Activated CD8-positive, alpha-beta T cell treated with anti-CD3 and anti-CD28 coated beads, Interleukin-2, amount 10 ng/mL, durations not matched to agents 7 days and 5 days (primary cell): Measurements from ENCODE around the gene HDHD3. TPM values are rescaled to one million over a fixed set of nuclear protein-coding genes. Genes with fewer than 3 reads are reported as not detected.

Experiments
- ATAC-seq: fragments of 150-1000 bp; cut with Tn5 transposase; one replicate; pipeline ENCODE4 v1.10.0; 2021; ENCODE audit warnings: moderate library complexity
- CTCF ChIA-PET: fragments of 350-600 bp; sonication (Branson Sonifier 250); formaldehyde crosslinking; loops from one replicate; lab custom pipeline; 2021; ENCODE audit warnings: antibody characterized with exemption; lab: Charles Lee
- POLR2A ChIA-PET: fragments of 350-600 bp; sonication (Branson Sonifier 250); formaldehyde crosslinking; loops from one replicate; lab custom pipeline; 2021; ENCODE audit warnings: antibody characterized with exemption; lab: Charles Lee
- DNase-seq: peaks from one replicate; pipeline ENCODE4 v3.0.0-alpha.2; 2020
- H3K27ac Mint-ChIP-seq: one replicate; pipeline ENCODE4 v1.8.0; 2021; ENCODE audit warnings: mild to moderate bottlenecking, mixed read lengths
- H3K27me3 Mint-ChIP-seq: one replicate; pipeline ENCODE4 v1.8.0; 2021; ENCODE audit warnings: low read depth, mixed read lengths
- H3K36me3 Mint-ChIP-seq: one replicate; pipeline ENCODE4 v1.8.0; 2021; ENCODE audit warnings: low read depth, mixed read lengths
- H3K4me1 Mint-ChIP-seq: one replicate; pipeline ENCODE4 v1.8.0; 2021; ENCODE audit warnings: low read depth, mixed read lengths
- H3K4me3 Mint-ChIP-seq: one replicate; pipeline ENCODE4 v1.8.0; 2021; ENCODE audit warnings: mild to moderate bottlenecking, mixed read lengths
- H3K9me3 Mint-ChIP-seq: one replicate; pipeline ENCODE4 v1.8.0; 2022; ENCODE audit warnings: mixed read lengths; ENCODE audit not compliant: insufficient read depth
- total RNA-seq, 2 experiments: library from RNA; stranded (reverse); gene quantifications; one replicate each; pipeline ENCODE4 v1.2.3, GENCODE V29; 2021

Gene HDHD3
- total RNA-seq, 2 experiments from 2014 or later, result 14.0 to 15.3 TPM

DNA sequence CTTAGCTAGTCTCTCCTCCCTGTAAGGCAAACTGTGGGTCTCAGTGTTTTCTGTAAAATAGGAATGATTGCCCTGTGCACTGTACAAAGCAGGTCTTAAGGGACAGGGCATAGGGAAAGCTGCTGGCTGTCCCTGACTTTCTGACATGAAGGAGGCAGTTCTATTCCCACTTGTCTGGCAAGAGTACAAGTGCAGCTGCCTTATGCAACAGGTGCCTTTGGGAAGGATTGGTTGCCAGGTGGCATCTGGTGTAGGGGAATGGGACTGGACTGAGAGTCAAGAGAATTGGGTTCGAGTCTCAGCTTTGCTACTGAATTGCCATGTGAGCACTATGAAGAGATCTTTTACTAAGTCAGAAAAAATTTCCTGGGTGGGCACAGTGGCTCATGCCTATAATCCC is 17.4 kb downstream of the HDHD3 start:
- Mint-ChIP-seq H3K27me3 (no peaks in the 10 kb centered on the region), H3K9me3 (no peaks in the 10 kb centered on the region), H3K4me3 (no peak overlapping the region), H3K27ac (no peak overlapping the region), H3K36me3 (no peaks in the 10 kb centered on the region), H3K4me1 (no peaks in the 10 kb centered on the region)
- CTCF ChIA-PET, result interaction anchor here (0.9 kb wide), 1 partner anchor 10 kb away, joined by 3 read pairs; the partner anchor contains the start of gene BSPRY
- POLR2A ChIA-PET, result no interaction called here
- DNase-seq (no peak), ATAC-seq (no peak)

DNA sequence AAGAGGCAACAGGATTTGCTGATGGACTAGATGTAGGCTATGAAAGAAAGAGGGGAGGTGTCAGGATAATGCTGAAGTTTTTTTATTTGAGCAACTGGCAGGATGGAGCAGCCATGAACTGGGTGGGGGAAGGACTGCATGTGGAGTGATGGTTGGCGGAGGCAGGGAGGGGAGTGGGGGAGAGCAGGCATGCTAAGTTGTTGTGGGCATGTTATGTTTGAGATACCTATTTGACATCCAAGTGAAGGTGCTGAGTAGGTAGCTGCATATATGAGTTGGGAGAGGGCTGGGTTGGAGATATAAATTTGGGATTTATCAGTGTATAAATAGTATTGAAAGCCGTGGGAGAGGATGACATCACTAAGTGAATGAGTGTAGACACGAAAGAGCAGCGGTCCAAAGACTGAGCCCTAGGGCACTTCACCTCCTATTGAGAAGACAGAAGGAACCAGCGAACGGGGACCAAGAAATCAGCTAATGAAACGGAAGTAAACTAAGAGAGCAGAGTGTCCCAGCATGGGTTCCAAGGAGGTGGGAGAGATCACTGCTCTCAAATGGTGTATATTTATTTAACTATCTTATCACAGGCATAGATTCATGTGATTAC is 20.0 kb downstream of the HDHD3 start:
- ATAC-seq (no peak), DNase-seq (no peak)
- H3K4me1 Mint-ChIP-seq, result peaks cover 2% of the 10 kb centered on the region
- H3K36me3 Mint-ChIP-seq, result no peaks in the 10 kb centered on the region
- no peak overlapping the region for H3K27ac Mint-ChIP-seq
- no peaks in the 10 kb centered on the region for H3K9me3 Mint-ChIP-seq
- CTCF ChIA-PET, result interaction anchor here (1.2 to 1.4 kb wide), 2 partner anchors 9 to 44 kb away, joined by 4 read pairs; partner anchors contain the start of gene ALAD
- POLR2A ChIA-PET, result no interaction called here
- H3K4me3 Mint-ChIP-seq, result no peak overlapping the region
- H3K27me3 Mint-ChIP-seq, result no peaks in the 10 kb centered on the region

- Mint-ChIP-seq H3K9me3 (no peaks in the 10 kb centered on the region), H3K4me3 (no peak overlapping the region), H3K27ac (no peak overlapping the region), H3K36me3 (no peaks in the 10 kb centered on the region), H3K27me3 (no peaks in the 10 kb centered on the region), H3K4me1 (peaks cover 16% of the 10 kb centered on the region)
- ATAC-seq, result no peak
- DNase-seq, result no peak
- ChIA-PET POLR2A (no interaction called here), CTCF (interaction anchor here (0.7 kb wide), 1 partner anchor 43 kb away, joined by 3 read pairs; no protein-coding TSS in a partner anchor)
Measured at GRCh38 chr9:113355040-113355596, 21.7 kb downstream of the HDHD3 start.

DNA sequence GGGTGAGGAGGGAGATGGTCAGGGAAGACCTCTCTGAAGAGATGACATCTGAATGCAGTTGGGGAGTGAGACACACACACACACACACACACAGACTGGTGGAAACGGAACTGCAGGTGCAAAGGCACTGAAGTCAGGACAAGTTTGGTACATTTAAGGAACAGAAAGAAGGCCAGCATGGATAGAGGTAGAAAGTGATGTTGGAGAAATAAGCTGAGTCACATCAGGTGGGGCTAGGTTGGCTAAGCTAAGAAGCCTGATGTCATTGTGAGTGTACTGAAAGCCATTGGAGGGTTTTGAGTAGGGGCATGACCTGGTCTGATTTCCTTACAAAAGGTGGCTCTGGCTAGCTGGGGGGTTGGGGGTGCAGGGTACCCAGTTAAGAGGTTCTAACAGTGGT is 24.4 kb downstream of the HDHD3 start:
- ATAC-seq (no peak), DNase-seq (no peak)
- H3K9me3 Mint-ChIP-seq, result no peaks in the 10 kb centered on the region
- ChIA-PET CTCF (interaction anchor here (2.8 kb wide), 1 partner anchor 49 kb away, joined by 15 read pairs; the partner anchor contains the start of gene ALAD), POLR2A (no interaction called here)
- no peak overlapping the region for H3K4me3 Mint-ChIP-seq
- H3K4me1 Mint-ChIP-seq, result peaks cover 26% of the 10 kb centered on the region
- H3K36me3 Mint-ChIP-seq, result no peaks in the 10 kb centered on the region
- no peak overlapping the region for H3K27ac Mint-ChIP-seq
- no peaks in the 10 kb centered on the region for H3K27me3 Mint-ChIP-seq

GRCh38 chr9:113352006-113352405 is 24.8 kb downstream of the HDHD3 start:
- H3K27me3 Mint-ChIP-seq, result no peaks in the 10 kb centered on the region
- no peaks in the 10 kb centered on the region for H3K9me3 Mint-ChIP-seq
- ChIA-PET POLR2A (no interaction called here), CTCF (interaction anchor here (1.0 to 3.7 kb wide), 4 partner anchors 12 to 77 kb away, joined by 3 to 16 read pairs (median 14); partner anchors contain the start of genes ALAD, CDC26, PRPF4 and WDR31)
- DNase-seq, result no peak
- no peak for ATAC-seq
- H3K4me3 Mint-ChIP-seq, result no peak overlapping the region
- H3K36me3 Mint-ChIP-seq, result no peaks in the 10 kb centered on the region
- H3K27ac Mint-ChIP-seq, result no peak overlapping the region
- H3K4me1 Mint-ChIP-seq, result peaks cover 26% of the 10 kb centered on the region

DNA sequence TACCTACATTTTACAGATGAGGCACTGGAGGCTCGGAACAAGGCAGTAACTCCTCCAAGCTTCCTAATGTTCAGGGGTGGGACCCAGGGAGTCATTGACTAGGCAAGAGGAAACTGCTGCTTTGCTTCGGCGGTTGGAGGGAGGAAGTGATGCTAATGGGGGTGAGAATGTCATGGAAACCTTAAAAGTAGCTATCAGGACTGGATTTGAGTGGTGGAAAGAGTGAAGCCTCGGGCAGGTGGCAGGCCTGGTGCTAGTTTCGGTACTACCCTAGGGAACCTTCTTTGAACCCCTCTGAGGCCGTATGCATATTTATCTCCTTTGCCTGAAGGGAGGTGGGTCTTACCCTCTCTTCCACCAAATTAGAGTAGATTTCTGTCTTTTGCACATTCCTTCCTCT is 25.8 kb downstream of the HDHD3 start:
- DNase-seq, result peak; percentile 64
- ChIA-PET CTCF (interaction anchor here (0.7 to 3.7 kb wide), 7 partner anchors 9 to 241 kb away, joined by 3 to 16 read pairs (median 5); partner anchors contain the start of genes ALAD, CDC26, PRPF4 and WDR31), POLR2A (interaction anchor here (0.6 to 2.3 kb wide), 6 partner anchors 10 to 76 kb away, joined by 3 to 14 read pairs (median 8); partner anchors contain the start of genes ALAD, C9orf43, CDC26 and HDHD3)
- Mint-ChIP-seq H3K27me3 (no peaks in the 10 kb centered on the region), H3K4me1 (peaks cover 26% of the 10 kb centered on the region), H3K9me3 (no peaks in the 10 kb centered on the region), H3K36me3 (no peaks in the 10 kb centered on the region), H3K27ac (peak overlapping the region; percentile 48), H3K4me3 (peak overlapping the region; percentile 78)
- ATAC-seq, result peak; percentile 47

GRCh38 chr9:113350107-113350661 is 26.6 kb downstream of the HDHD3 start:
- Mint-ChIP-seq H3K36me3 (no peaks in the 10 kb centered on the region), H3K27me3 (no peaks in the 10 kb centered on the region), H3K4me3 (peak overlapping the region; percentile 78), H3K27ac (peak overlapping the region; percentile 58), H3K4me1 (peaks cover 30% of the 10 kb centered on the region), H3K9me3 (no peaks in the 10 kb centered on the region)
- CTCF ChIA-PET, result interaction anchor here (1.1 to 3.7 kb wide), 7 partner anchors 8 to 241 kb away, joined by 3 to 16 read pairs (median 8); partner anchors contain the start of genes ALAD, CDC26, PRPF4 and WDR31
- POLR2A ChIA-PET, result interaction anchor here (1.1 to 2.3 kb wide), 5 partner anchors 10 to 75 kb away, joined by 4 to 14 read pairs (median 8); partner anchors contain the start of genes ALAD, C9orf43, CDC26 and HDHD3
- peak; percentile 27 for DNase-seq
- ATAC-seq, result peak; percentile 13

GRCh38 chr9:113349445-113350094 is 27.2 kb downstream of the HDHD3 start, which contains the start of gene BSPRY:
BSPRY (plus strand) TSS chr9:113349541; CDS start chr9:113349580, 39 bp downstream.
- no peaks in the 10 kb centered on the region for H3K9me3 Mint-ChIP-seq
- POLR2A ChIA-PET, result interaction anchor here (0.5 to 2.3 kb wide), 5 partner anchors 9 to 632 kb away, joined by 3 to 14 read pairs (median 8); partner anchors contain the start of genes ALAD, C9orf43, CDC26 and INIP
- peak within 1 kb of the TSS; percentile 78 for H3K4me3 Mint-ChIP-seq
- ATAC-seq (peak; percentile 71), DNase-seq (peak; percentile 58)
- H3K4me1 Mint-ChIP-seq, result peaks cover 30% of the 10 kb centered on the region
- peak within 1 kb of the TSS; percentile 63 for H3K27ac Mint-ChIP-seq
- CTCF ChIA-PET, result interaction anchor here (1.1 to 3.7 kb wide), 5 partner anchors 9 to 242 kb away, joined by 3 to 16 read pairs (median 8); partner anchors contain the start of genes ALAD and WDR31
- H3K27me3 Mint-ChIP-seq, result no peaks in the 10 kb centered on the region
- no peaks in the 10 kb centered on the region for H3K36me3 Mint-ChIP-seq

DNA sequence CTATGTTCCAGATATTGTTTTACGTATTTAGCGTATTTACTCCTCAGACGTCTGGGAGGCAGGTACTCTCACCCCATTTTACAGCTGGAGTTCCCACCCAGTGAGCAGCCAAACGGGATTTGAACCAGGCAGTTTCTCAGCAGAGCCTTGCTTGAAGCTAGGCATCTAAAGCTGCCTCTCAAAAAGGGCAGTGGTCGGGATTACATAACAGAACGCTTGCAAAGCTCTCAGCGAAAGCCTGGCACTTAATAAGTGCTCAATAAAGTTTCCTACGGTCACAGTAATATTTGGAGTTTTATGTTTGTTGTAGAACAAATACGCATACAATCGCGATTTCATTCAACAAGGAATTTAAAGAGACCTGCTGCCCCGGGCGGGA is 27.7 kb downstream of the HDHD3 start:
- Mint-ChIP-seq H3K27ac (peak overlapping the region; percentile 63), H3K9me3 (no peaks in the 10 kb centered on the region), H3K27me3 (no peaks in the 10 kb centered on the region), H3K4me3 (peak overlapping the region; percentile 77), H3K4me1 (peaks cover 30% of the 10 kb centered on the region), H3K36me3 (no peaks in the 10 kb centered on the region)
- DNase-seq, result no peak
- ChIA-PET POLR2A (interaction anchor here (0.5 to 2.3 kb wide), 4 partner anchors 16 to 631 kb away, joined by 3 to 8 read pairs (median 6); partner anchors contain the start of genes ALAD, CDC26, INIP and PRPF4), CTCF (interaction anchor here (1.0 to 3.7 kb wide), 4 partner anchors 9 to 309 kb away, joined by 3 to 16 read pairs (median 6); partner anchors contain the start of gene WDR31)
- no peak for ATAC-seq

DNA sequence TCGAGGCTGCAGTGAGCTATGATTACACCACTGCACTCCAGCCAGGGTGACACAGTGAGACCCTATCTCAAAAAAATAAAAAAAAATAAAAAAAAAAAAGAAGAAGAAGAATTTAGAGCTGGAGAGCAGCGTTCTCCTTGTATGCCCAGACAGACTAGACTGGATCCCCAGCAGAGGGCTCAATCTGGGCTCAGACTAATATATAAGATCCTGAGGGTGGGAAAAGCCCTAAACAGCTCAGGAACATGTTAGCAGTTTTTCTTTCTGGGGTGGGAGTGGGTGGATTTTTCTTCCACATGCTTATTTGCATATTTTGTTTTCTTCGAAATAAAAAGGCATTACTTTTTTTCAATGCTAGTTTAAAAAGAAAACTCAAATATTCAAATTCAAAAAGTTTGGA is 28.3 kb downstream of the HDHD3 start:
- ATAC-seq (no peak), DNase-seq (no peak)
- ChIA-PET POLR2A (interaction anchor here (0.6 to 2.3 kb wide), 3 partner anchors 16 to 73 kb away, joined by 3 to 7 read pairs (median 5); partner anchors contain the start of genes C9orf43, CDC26, POLE3 and PRPF4), CTCF (interaction anchor here (1.0 to 3.7 kb wide), 4 partner anchors 8 to 309 kb away, joined by 3 to 16 read pairs (median 6); partner anchors contain the start of genes CDC26, PRPF4 and WDR31)
- Mint-ChIP-seq H3K27ac (no peak overlapping the region), H3K27me3 (no peaks in the 10 kb centered on the region), H3K4me1 (peaks cover 33% of the 10 kb centered on the region), H3K36me3 (no peaks in the 10 kb centered on the region), H3K4me3 (no peak overlapping the region), H3K9me3 (no peaks in the 10 kb centered on the region)

DNA sequence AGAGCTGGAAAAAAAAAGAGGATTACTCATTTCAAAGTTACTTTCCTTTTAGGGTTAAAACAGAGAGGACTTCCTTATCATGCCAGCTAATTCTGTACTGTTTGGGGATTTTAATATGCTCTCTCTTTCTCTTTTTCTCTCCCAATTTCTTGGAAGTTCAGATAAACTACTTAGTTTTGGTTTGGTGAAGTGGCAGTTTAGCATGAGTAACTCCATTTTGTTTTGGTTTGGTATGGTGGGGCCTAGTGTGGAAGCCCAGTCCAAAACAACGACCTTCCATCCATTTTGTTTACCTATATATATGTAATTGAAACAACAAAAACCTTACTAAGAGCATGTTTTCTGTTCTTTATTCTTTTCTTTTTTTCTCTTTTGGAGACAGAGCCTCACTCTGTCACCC is 31.1 kb downstream of the HDHD3 start:
- POLR2A ChIA-PET, result no interaction called here
- Mint-ChIP-seq H3K36me3 (no peaks in the 10 kb centered on the region), H3K9me3 (no peaks in the 10 kb centered on the region), H3K4me3 (no peak overlapping the region), H3K27me3 (no peaks in the 10 kb centered on the region), H3K27ac (no peak overlapping the region), H3K4me1 (peaks cover 35% of the 10 kb centered on the region)
- DNase-seq (no peak), ATAC-seq (no peak)
- CTCF ChIA-PET, result interaction anchor here (1.4 to 1.5 kb wide), 2 partner anchors 71 to 72 kb away, joined by 3 read pairs; no protein-coding TSS in a partner anchor
